Measurements from ENCODE around the gene ANKLE1.

ANKLE1 gene

DNA sequence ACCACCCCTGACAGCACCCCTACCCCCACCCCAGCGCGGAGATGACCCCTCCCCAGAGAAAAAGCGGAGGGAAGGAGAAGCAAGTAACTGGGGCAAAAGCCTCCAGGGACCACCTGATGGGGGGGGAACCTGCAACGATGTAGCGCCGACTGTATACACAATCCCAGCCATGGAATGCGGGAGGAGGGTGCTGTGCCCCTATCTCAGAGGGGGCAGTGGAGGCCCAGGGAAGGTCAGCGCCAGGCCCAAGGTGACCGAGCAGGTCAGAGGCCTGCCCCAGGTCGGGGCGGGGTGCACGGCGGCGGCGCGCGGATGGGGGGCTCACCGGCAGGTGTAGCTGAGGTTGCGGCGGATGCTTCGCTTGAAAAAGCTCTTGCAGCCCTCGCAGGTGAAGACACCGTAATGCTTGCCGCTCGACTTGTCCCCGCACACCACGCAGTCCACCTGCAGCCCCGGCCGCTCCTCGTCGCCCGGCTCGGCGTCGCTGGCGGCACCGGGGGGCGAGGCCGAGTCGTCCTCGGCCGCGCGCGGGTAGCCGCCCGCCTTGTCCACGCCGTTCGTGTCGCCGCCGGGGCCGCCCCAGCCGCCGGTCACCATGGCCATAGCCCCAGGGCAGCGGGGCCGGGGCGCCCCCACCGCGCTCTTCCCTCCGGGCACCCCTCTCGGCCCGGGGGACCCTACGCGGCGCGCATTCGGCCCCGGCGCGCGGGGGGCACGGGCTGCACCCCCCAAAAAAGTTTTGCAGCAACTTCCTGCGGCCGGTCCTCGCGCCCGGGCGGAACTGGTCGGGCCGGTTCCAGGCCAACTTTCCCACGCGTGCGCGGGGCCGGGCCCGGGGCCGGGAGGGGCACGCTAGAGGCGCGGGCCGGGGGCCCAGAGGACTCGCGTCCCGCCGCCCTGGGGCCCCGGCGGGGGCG, 36.8 kb upstream of the ANKLE1 start:
- no peaks in the 10 kb centered on the region for H3K27me3 ChIP-seq (ENCODE audit: control insufficient read depth, low read length)
- peak overlapping the region; percentile 88 for H3K4me3 ChIP-seq (ENCODE audit: low read length)
- no peaks in the 10 kb centered on the region for H3K9me2 ChIP-seq (replicated peaks; ENCODE audit: control insufficient read depth, low read length)
- H3K4me2 ChIP-seq (ENCODE audit: low read length) = peak overlapping the region; percentile 89
- no peaks in the 10 kb centered on the region for H3K9me3 ChIP-seq (ENCODE audit: control insufficient read depth, insufficient read depth, low read length)
- H3F3A ChIP-seq (ENCODE audit: control insufficient read depth, insufficient read depth) = peaks cover 10% of the 10 kb centered on the region
- H3K27ac ChIP-seq (ENCODE audit: low read depth, low read length) = peak overlapping the region; percentile 53
- peaks cover 14% of the 10 kb centered on the region for H4K20me1 ChIP-seq (ENCODE audit: control insufficient read depth, insufficient read depth, low read depth, low read length)
- TF ChIP-seq EZH2phosphoT487 (IDR thresholded peaks at IDR 0.05; ENCODE audit: borderline replicate concordance, low read length) = no peak
- no peak for TF ChIP-seq CTCF (IDR thresholded peaks at IDR 0.05; ENCODE audit: low read depth, low read length, poor library complexity, severe bottlenecking)
- peaks cover 52% of the 10 kb centered on the region for H3K79me2 ChIP-seq (ENCODE audit: control insufficient read depth, low read length)
- peaks cover 39% of the 10 kb centered on the region for H3K4me1 ChIP-seq (ENCODE audit: control insufficient read depth, low read length)
- H3K36me3 ChIP-seq (ENCODE audit: control insufficient read depth, low read length) = peaks cover 20% of the 10 kb centered on the region

- TF ChIP-seq EZH2phosphoT487 (IDR thresholded peaks at IDR 0.05; ENCODE audit: borderline replicate concordance, low read length) (no peak), CTCF (IDR thresholded peaks at IDR 0.05; ENCODE audit: low read depth, low read length, poor library complexity, severe bottlenecking) (no peak)
- peaks cover 10% of the 10 kb centered on the region for H3F3A ChIP-seq (ENCODE audit: control insufficient read depth, insufficient read depth)
- H3K36me3 ChIP-seq (ENCODE audit: control insufficient read depth, low read length) = peaks cover 13% of the 10 kb centered on the region
- H4K20me1 ChIP-seq (ENCODE audit: control insufficient read depth, insufficient read depth, low read depth, low read length) = peaks cover 14% of the 10 kb centered on the region
- peaks cover 39% of the 10 kb centered on the region for H3K4me1 ChIP-seq (ENCODE audit: control insufficient read depth, low read length)
- no peaks in the 10 kb centered on the region for H3K27me3 ChIP-seq (ENCODE audit: control insufficient read depth, low read length)
- peaks cover 46% of the 10 kb centered on the region for H3K79me2 ChIP-seq (ENCODE audit: control insufficient read depth, low read length)
- no peaks in the 10 kb centered on the region for H3K9me2 ChIP-seq (replicated peaks; ENCODE audit: control insufficient read depth, low read length)
- H3K4me2 ChIP-seq (ENCODE audit: low read length) = peak within 1 kb of the TSS; percentile 94
- H3K9me3 ChIP-seq (ENCODE audit: control insufficient read depth, insufficient read depth, low read length) = no peaks in the 10 kb centered on the region
- H3K27ac ChIP-seq (ENCODE audit: low read depth, low read length) = peak within 1 kb of the TSS; percentile 78
- H3K4me3 ChIP-seq (ENCODE audit: low read length) = peak within 1 kb of the TSS; percentile 88
Observed at GRCh38 chr19:17245535-17245984, 36.1 kb upstream of the ANKLE1 start, which contains the start of gene NR2F6. TSS of gene NR2F6 (minus strand) at chr19:17245919. CDS start at chr19:17245220, 699 bp downstream.

DNA sequence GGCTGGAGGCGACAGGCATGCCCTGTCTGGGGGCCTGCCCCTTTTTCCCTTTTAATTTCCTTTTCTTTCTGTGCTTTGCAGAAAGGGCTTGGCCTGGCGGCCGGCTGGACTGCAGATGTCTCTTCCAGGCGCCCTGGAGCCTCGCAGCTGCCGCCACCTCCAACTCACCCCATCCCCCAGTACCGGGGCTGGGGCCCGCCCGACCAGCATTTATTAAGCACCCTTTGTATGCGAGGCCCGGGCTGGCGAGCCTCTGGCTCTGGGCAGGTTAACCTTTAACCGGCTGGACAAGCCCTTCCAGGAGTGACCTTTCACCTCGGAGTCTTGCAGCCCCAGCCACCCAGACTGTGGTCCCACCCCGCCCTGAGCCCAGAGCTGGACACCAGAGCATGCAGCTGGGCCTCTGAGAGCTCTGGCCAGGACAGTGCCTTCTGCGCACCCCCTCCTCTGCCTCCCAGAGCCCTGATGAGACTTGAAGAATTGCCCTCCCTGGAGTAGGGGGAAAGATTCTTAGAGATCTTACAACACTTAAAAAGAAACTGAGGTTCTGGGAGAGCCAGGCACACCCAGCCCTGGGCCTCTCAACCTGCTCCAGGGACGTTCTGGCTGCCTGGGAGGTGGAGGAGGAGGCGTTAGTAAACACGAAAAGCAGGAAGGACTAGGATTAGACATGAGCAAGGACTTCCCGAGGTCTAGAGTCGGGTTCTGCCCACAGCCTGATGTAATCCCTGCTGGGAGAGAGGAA, 34.8 kb upstream of the ANKLE1 start:
- Histone ChIP-seq H3K4me2 (ENCODE audit: low read length) (peak overlapping the region; percentile 94), H4K20me1 (ENCODE audit: control insufficient read depth, insufficient read depth, low read depth, low read length) (peaks cover 14% of the 10 kb centered on the region), H3K27ac (ENCODE audit: low read depth, low read length) (peak overlapping the region; percentile 78), H3K36me3 (ENCODE audit: control insufficient read depth, low read length) (peaks cover 4% of the 10 kb centered on the region), H3K4me1 (ENCODE audit: control insufficient read depth, low read length) (peaks cover 39% of the 10 kb centered on the region), H3K27me3 (ENCODE audit: control insufficient read depth, low read length) (no peaks in the 10 kb centered on the region), H3F3A (ENCODE audit: control insufficient read depth, insufficient read depth) (peaks cover 10% of the 10 kb centered on the region), H3K4me3 (ENCODE audit: low read length) (peak overlapping the region; percentile 76), H3K9me3 (ENCODE audit: control insufficient read depth, insufficient read depth, low read length) (no peaks in the 10 kb centered on the region), H3K79me2 (ENCODE audit: control insufficient read depth, low read length) (peaks cover 34% of the 10 kb centered on the region), H3K9me2 (replicated peaks; ENCODE audit: control insufficient read depth, low read length) (no peaks in the 10 kb centered on the region)
- TF ChIP-seq EZH2phosphoT487 (IDR thresholded peaks at IDR 0.05; ENCODE audit: borderline replicate concordance, low read length) (no peak), CTCF (IDR thresholded peaks at IDR 0.05; ENCODE audit: low read depth, low read length, poor library complexity, severe bottlenecking) (no peak)
